Measurements from ENCODE around the gene HORMAD2.

- TF ChIP-seq CTCF (IDR thresholded peaks at IDR 0.05), result no peak
- TF ChIP-seq POLR2A (IDR thresholded peaks at IDR 0.05; ENCODE audit: low read depth), result no peak
- no peak for TF ChIP-seq EP300 (IDR thresholded peaks at IDR 0.05)
- TF ChIP-seq POLR2AphosphoS5 (IDR thresholded peaks at IDR 0.05), result no peak
These were observed 101.4 kb downstream of the HORMAD2 start for GRCh38 chr22:30181459-30182349.
